ENCODE measurements around the gene SH3BP4.

Gene SH3BP4

DNA sequence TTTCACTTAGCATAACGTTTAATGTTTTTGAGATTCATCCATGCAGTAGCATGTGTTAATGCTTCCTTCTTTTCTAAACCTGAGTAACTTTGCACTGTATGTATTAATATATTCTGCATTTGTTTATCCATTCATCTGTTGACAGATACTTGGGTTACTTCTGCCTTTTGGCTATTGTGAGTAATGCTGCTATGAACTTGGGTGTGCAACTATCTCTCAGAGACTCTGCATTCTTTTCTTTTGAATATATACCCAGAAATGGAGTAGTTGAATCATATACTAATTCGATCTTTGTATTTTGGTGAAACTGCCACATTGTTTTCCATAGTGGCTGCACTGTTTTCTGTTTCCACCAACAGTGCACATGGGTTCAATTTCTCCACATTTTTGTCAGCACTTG lies 128.3 kb downstream of the SH3BP4 start:
- H3K79me2 ChIP-seq (ENCODE audit: insufficient read depth, low read length): no peaks in the 10 kb centered on the region
- H3K4me3 ChIP-seq (ENCODE audit: low read depth in 1 of 2, low read length in 2 of 2): no peak overlapping the region
- H4K20me1 ChIP-seq (ENCODE audit: insufficient read depth, low read length): no peaks in the 10 kb centered on the region
- H3K4me1 ChIP-seq (ENCODE audit: insufficient read depth, low read length): no peaks in the 10 kb centered on the region
- H3K27me3 ChIP-seq (ENCODE audit: insufficient read depth, low read length, poor library complexity): peaks cover 8% of the 10 kb centered on the region
- H3K27ac ChIP-seq (ENCODE audit: low read length): no peak overlapping the region
- TF ChIP-seq, protein P1, sequence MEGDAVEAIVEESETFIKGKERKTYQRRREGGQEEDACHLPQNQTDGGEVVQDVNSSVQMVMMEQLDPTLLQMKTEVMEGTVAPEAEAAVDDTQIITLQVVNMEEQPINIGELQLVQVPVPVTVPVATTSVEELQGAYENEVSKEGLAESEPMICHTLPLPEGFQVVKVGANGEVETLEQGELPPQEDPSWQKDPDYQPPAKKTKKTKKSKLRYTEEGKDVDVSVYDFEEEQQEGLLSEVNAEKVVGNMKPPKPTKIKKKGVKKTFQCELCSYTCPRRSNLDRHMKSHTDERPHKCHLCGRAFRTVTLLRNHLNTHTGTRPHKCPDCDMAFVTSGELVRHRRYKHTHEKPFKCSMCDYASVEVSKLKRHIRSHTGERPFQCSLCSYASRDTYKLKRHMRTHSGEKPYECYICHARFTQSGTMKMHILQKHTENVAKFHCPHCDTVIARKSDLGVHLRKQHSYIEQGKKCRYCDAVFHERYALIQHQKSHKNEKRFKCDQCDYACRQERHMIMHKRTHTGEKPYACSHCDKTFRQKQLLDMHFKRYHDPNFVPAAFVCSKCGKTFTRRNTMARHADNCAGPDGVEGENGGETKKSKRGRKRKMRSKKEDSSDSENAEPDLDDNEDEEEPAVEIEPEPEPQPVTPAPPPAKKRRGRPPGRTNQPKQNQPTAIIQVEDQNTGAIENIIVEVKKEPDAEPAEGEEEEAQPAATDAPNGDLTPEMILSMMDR (IDR thresholded peaks at IDR 0.05; ENCODE audit: borderline replicate concordance, extremely low read depth, low read length, poor library complexity, severe bottlenecking): no peak
- no peak for TF ChIP-seq EZH2 (IDR thresholded peaks at IDR 0.05; ENCODE audit: borderline replicate concordance, low read depth, low read length, severe bottlenecking)
- no peak for DNase-seq
- H2AFZ ChIP-seq (ENCODE audit: low read depth, low read length): no peak overlapping the region
- no peaks in the 10 kb centered on the region for H3K9me3 ChIP-seq (ENCODE audit: insufficient read depth, low read length, severe bottlenecking)
- H3K9ac ChIP-seq (ENCODE audit: low read depth, low read length): no peak overlapping the region
- no peaks in the 10 kb centered on the region for H3K36me3 ChIP-seq (ENCODE audit: insufficient read depth, low read length)
- no peak for ATAC-seq (ENCODE audit: insufficient read depth, low read depth)
- no peak overlapping the region for H3K4me2 ChIP-seq (ENCODE audit: insufficient read depth, low read length)

DNA sequence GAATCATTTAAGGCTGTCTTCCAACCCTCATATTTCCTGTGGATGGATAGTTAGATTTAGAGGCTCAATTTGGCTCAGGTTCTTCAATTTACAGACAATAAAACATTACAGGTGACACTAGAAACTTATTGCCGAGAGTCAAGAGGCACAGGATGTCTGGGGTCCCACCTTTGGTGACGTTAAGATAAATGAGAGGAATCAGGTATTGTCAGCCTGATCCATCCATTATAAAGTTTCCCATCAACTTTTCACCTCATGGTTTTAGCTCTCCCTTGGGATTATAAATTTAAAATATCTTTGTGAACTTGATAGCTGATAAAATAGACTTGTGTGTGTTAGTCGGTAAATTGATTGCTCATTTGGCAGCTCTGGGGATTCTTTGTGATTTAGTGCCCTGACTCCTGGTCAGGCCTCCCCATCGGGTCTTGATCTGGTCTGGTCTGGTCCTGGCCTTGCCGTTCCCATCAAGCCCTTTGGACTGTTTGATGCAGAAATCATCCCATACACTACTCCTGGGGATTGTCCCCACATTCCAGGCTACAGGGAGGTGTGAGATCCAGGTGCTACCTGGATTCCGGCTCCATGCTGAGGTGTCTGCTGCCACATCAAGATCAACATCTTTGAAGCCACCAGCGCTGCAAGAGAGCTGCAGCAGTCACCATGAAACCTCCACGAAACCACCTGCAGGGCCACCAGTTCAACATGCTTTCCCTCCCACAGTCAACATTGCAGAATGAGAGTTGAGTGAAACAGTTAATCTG lies 130.9 kb downstream of the SH3BP4 start:
- no peak overlapping the region for H2AFZ ChIP-seq (ENCODE audit: low read depth, low read length)
- TF ChIP-seq, protein P1 (IDR thresholded peaks at IDR 0.05; ENCODE audit: borderline replicate concordance, extremely low read depth, low read length, poor library complexity, severe bottlenecking): no peak
- no peak for TF ChIP-seq EZH2 (IDR thresholded peaks at IDR 0.05; ENCODE audit: borderline replicate concordance, low read depth, low read length, severe bottlenecking)
- no peaks in the 10 kb centered on the region for H3K79me2 ChIP-seq (ENCODE audit: insufficient read depth, low read length)
- no peaks in the 10 kb centered on the region for H3K4me1 ChIP-seq (ENCODE audit: insufficient read depth, low read length)
- H3K27me3 ChIP-seq (ENCODE audit: insufficient read depth, low read length, poor library complexity): peaks cover 26% of the 10 kb centered on the region
- no peak overlapping the region for H3K27ac ChIP-seq (ENCODE audit: low read length)
- H3K9ac ChIP-seq (ENCODE audit: low read depth, low read length): no peak overlapping the region
- ATAC-seq (ENCODE audit: insufficient read depth, low read depth) (no peak), DNase-seq (no peak)
- no peak overlapping the region for H3K4me3 ChIP-seq (ENCODE audit: low read depth in 1 of 2, low read length in 2 of 2)
- no peaks in the 10 kb centered on the region for H3K9me3 ChIP-seq (ENCODE audit: insufficient read depth, low read length, severe bottlenecking)
- no peaks in the 10 kb centered on the region for H4K20me1 ChIP-seq (ENCODE audit: insufficient read depth, low read length)
- no peak overlapping the region for H3K4me2 ChIP-seq (ENCODE audit: insufficient read depth, low read length)
- no peaks in the 10 kb centered on the region for H3K36me3 ChIP-seq (ENCODE audit: insufficient read depth, low read length)

DNA sequence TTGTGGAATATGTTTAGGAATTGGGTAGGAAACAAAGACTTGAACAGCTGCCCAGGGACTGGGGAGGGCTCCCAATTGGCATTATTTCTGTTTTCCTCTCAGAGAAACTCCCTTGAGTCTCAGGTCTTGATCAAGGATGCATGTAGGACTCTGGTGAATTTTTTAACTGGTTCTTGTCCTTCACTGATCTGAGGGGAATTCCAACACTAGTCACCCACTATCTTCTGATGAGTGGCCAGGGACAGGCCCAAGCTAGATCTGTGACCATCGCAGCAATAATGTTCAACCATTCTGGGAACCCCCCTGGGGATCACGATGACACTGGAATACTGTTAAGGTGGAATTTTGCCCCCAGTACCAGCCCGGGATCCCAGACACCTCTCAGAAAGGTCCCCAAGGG lies 132.0 kb downstream of the SH3BP4 start:
- H3K36me3 ChIP-seq (ENCODE audit: insufficient read depth, low read length): no peaks in the 10 kb centered on the region
- DNase-seq (no peak), ATAC-seq (ENCODE audit: insufficient read depth, low read depth) (no peak)
- no peak overlapping the region for H3K9ac ChIP-seq (ENCODE audit: low read depth, low read length)
- no peaks in the 10 kb centered on the region for H3K9me3 ChIP-seq (ENCODE audit: insufficient read depth, low read length, severe bottlenecking)
- no peaks in the 10 kb centered on the region for H4K20me1 ChIP-seq (ENCODE audit: insufficient read depth, low read length)
- H2AFZ ChIP-seq (ENCODE audit: low read depth, low read length): no peak overlapping the region
- H3K4me2 ChIP-seq (ENCODE audit: insufficient read depth, low read length): no peak overlapping the region
- H3K4me3 ChIP-seq (ENCODE audit: low read depth in 1 of 2, low read length in 2 of 2): no peak overlapping the region
- no peaks in the 10 kb centered on the region for H3K79me2 ChIP-seq (ENCODE audit: insufficient read depth, low read length)
- no peak overlapping the region for H3K27ac ChIP-seq (ENCODE audit: low read length)
- no peak for TF ChIP-seq EZH2 (IDR thresholded peaks at IDR 0.05; ENCODE audit: borderline replicate concordance, low read depth, low read length, severe bottlenecking)
- TF ChIP-seq, protein P1 (IDR thresholded peaks at IDR 0.05; ENCODE audit: borderline replicate concordance, extremely low read depth, low read length, poor library complexity, severe bottlenecking): no peak
- H3K4me1 ChIP-seq (ENCODE audit: insufficient read depth, low read length): no peaks in the 10 kb centered on the region
- peaks cover 33% of the 10 kb centered on the region for H3K27me3 ChIP-seq (ENCODE audit: insufficient read depth, low read length, poor library complexity)

All from DND-41 (cell line).